ENCODE results near the gene FZD7.

The FZD7 gene

DNA sequence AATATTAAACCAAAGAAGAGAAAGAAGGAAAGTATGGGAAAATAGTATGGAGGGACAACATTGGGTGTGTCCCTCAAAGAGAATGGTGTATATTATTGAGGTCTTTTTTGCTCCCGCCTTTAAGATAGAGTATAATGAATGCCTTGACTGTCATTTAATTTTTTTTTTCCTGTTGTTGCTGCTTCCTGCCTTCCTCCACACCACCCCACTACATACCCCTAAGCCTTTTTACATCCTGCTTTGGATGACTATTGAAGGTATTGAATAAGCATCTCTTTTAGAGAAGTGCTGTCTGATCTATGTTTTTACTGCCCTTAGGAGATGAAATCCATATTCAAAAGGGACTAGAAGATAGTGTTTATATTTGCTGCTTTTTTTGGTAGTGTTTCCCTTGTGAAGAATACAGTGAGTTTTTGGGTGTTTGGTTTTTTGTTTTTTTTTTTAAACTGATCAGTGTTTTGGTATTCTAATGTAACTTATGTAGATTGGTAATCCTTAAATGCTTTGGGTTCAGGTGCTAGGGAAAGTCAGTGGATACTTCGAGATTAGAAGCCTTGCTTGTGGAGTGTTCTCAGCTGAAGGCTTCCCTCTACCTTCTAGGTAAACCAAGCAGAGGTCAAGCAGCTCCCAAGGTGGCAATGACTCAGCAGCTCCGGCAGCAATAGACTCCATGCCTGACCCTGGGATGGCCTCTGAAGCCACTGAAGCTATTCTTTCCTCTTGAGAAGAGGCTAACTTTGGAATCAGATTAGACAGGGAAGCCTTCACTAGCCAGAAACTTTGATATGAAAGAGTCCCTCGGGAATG, 5.0 kb downstream of the FZD7 start:
- DNase-seq: no peak

GRCh38 chr2:202039278-202040078, 5.8 kb downstream of the FZD7 start:
- DNase-seq: no peak

DNA sequence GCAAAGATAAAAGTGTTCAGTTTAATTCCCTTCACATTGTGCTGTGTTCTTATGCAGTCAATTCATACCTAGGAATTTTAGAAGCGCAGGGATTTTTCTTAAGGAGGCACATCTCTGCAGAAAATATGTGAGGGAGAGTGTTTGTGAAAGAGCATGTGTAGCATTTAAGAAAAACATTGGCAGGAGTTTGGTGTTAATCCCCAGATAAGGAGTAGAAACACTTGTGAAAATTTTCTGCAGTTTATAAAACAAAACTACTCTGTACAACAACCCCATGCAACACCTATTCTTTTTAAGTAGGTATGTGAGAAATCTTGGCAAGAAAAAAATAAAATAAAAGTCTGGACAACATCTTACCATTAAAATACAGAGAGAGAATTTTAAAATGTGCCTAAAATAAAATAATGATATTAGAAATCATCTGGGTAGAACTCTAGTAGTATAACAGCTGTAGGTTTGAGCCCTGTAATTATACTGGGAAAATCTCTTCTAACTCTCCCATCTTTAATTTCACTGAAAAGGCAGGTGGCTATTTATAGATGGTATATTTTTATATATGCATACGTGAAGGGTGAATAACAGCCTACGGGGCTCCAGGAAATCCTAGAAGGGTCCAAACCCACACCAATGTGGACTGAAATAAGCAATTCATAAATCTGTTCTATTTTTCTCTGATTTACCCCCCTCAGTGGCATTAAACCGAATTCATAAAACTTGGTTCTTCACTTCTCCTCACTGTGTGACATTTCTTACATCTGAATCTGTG, 6.6 kb downstream of the FZD7 start:
- no peak for DNase-seq

DNA sequence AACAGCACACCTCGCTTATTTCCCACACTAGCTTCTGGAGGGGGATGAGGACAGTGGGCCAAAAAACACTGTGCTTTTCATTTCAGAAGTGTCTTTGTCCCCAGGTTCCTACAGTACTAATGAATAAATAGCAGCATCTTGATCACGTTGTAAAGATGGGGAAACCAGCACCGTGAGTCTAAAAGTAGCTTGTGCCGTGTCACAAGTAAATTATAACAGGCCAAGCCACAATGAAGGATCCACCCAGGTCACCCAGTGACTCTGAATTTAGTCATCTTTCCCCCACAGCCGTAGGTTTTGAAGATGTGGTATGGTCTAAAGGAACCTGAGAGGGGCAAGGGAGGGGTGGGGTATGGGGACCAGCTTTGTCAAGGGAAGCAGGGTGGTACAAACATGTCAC, 8.8 kb downstream of the FZD7 start:
- DNase-seq: no peak

- no peak for DNase-seq
Observed at GRCh38 chr2:202043475-202043874, 9.8 kb downstream of the FZD7 start.

- DNase-seq: no peak
Observed at GRCh38 chr2:202044777-202045176, 11.1 kb downstream of the FZD7 start.

GRCh38 chr2:202046572-202046971, 12.9 kb downstream of the FZD7 start:
- no peak for DNase-seq

DNA sequence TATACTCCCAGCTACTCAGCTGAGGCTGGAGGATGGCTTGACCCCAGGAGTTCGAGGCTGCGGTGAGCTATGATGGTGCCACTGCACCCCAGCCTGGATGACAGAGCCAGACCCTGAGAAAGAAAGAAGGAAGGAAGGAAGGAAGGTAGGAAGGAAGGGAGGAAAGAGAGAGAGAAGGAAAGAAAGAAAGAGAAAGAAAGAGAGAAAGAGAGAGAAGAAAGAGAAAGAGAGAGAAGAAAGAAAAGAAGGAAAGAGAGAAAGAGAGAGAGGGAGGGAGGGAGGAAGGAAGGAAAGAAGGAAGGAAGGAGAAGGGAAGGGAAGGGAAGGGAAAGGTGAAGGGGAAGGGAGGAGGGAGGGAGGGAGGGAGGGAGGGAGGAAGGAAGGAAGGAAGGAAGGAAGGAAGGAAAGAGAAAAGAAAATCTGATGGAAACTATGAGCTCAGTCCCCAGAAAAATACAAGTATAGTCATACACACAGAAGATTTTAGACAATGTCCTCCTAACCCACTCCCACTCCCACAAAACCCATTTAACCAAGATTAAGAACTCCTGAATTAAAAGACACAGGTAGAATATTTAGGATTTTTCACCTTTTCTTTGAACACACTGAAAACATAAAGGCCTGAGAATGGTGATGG, 15.6 kb downstream of the FZD7 start:
- no peak for DNase-seq

- no peak for DNase-seq
Observed at GRCh38 chr2:202049840-202050239, 16.2 kb downstream of the FZD7 start.

GRCh38 chr2:202050652-202051051, 17.0 kb downstream of the FZD7 start:
- DNase-seq: no peak

DNA sequence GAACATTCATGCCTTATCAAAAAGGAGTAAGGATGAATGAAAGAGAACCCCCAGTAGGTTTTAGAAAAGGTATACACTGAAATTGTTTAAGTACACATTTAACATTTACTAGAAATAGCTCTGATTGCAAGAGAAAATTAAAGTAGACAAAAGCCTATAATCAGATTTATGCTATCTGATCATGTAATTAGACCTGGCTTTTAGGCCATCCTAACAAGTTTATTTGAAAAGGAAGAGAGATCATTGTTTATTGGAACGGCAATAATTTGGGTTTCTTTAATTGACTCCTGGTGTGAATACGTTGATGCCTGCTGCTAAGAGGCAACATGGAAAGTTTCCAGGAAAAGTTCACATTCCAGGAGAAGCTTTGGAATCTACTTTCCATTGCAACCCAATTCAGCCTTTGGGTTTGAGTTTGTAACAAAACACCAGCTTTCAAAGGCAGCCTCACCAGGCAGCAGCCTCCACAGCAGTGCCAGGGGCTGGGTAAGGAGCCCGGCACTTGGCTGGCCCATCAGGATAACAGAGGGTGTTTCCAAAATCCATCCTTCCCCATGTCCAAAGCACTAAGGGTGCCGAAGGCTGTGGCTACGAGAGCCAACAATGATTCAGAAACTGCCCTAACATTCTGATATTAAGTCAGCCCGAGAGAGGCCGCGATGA, 18.0 kb downstream of the FZD7 start:
- no peak for DNase-seq

DNA sequence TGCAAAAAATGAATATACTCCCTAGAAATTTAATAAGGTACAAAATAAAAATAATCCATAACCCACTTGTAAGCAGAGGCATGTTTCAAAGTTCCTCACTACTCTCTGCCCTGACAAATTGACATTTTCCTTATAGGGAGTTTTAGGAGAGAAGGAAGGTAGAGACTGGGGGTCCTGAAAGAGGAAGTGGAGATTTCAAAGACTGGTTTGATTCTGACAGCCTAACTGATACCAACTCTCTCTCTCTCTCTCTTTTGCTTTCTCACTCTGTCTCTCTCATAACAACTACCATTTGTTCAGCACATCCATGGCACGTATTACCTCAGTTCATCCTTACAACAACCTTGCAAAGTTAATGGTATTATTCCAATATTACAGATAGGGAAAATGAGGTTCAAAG, 18.6 kb downstream of the FZD7 start:
- DNase-seq: no peak

DNA sequence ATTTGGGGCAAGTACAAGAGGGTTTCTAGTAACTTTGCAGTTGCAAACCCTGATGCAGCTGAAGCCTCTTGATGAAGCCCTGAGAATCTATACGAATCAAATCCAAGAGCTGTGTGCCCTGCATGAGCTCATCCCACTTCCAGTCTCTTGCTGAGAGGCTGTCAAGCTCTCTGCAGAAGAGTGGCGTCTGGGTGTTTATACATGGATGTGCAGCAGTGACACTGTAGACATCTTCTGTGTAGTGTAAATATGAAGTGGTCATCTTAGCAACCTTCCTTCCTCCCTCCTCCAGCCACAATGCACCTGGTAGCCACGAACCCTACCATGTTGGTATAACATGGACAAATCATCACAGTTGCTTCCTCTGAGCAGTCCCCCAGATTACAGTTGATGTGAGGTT, 21.0 kb downstream of the FZD7 start:
- no peak for DNase-seq

DNA sequence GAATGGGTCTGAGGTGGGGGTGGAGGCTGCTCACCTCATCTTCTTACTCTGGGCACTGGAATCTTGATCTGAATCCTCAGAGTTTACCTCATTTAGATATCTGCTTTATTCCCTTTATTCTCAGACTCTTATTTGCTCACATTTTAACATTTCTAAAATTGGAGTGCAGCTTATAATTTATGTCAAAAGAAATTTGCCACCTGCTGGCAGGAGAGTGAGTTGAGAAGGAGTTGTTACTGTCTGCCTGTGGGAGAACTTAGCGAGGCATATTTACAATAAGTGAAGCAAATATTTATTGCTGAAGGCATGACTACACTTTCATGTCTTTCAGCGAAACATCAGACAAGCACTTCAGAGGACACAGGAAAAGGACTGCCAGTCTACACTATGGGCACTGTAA, 23.0 kb downstream of the FZD7 start:
- DNase-seq: no peak

DNA sequence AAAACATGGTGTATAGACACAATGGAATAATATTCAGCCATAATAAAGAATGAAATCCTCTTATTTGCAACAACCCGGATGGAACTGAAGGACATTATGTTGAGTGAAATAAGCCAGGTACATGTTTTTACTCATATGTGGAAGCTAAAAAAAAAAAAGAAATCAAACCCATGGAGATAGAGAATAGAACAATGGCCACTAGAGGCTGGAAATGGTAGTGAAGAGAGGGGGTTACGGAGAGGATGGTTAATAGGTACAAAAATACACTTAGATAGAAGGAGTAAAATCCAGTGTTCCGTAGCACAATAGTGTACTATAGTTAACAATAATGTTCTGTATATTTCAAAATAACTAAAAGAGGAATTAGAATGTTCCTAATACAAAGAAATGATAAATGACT, 26.6 kb downstream of the FZD7 start:
- no peak for DNase-seq

DNA sequence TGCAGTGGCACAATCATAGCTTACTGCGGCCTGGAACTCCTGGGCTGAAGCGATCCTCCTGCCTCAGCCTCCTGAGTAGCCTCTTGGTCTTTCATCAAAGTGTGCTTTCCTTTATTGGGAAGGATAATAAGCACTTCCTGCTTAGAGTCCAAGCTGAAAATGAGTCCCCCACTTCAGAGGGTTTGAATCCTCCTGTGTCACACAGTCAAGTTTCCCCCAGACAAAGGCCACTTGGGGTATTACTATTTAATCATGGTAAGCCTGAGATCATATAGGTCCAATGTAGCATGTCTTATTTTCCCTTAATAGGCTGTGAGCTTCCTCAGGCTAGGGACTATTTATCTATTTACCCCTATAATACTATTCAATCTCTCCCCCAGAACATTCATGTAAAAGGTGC, 28.0 kb downstream of the FZD7 start:
- DNase-seq: no peak

DNA sequence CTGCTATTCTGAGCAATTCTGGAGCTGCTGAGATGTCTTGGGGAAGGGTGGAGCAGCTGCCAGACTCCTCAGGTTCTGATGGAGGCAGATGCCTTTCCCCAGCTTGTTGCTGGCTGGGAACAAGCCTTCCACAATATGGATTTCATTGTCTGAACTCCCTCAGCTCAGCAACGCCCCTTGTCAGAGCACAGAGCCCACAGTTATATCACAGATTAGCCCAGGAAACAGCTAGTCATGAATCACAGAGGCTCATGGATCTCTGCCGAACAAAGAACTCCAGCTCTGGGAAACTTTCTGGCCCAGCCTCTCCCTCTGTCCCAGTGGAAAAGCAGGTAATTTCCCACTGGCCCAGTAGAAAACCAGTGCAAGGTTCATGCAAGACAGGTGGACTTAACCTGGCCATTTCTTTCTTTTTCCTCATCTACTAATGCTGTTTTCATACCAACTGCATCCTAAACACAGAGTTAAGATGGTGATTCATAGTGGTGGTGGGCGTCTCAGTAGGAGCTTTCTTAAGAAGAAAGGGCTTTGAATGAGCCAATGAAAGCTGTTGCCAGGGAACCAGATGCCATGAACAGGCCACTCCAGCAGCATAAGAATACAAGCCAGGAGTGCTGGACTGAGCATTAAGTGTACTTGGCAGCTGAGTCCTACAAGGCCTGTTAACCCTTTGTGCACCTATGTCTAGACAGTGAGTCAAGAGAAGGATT, 30.7 kb downstream of the FZD7 start:
- no peak for DNase-seq

GRCh38 chr2:202064881-202065230, 31.2 kb downstream of the FZD7 start:
- no peak for DNase-seq

- no peak for DNase-seq
Observed at GRCh38 chr2:202065876-202066275, 32.2 kb downstream of the FZD7 start.

DNA sequence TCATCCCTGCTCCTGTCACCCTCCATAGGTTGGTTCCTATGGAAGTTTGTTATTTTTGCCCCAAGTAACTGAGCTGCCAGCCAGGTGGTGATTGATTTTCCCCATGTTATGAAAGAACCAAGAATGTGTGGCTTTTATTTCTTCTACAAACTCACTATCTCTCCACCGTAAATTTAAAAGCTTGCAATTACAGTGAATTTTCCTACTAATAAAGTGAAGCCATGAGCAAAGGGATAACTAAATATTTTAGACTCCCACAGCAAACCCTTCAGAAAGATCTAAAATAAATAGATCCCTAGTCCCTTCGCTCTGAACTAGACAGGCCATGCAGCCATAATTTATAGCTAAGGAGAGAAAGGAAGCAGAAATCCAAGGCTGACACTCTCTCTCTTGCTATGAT, 33.2 kb downstream of the FZD7 start:
- DNase-seq: no peak

DNA sequence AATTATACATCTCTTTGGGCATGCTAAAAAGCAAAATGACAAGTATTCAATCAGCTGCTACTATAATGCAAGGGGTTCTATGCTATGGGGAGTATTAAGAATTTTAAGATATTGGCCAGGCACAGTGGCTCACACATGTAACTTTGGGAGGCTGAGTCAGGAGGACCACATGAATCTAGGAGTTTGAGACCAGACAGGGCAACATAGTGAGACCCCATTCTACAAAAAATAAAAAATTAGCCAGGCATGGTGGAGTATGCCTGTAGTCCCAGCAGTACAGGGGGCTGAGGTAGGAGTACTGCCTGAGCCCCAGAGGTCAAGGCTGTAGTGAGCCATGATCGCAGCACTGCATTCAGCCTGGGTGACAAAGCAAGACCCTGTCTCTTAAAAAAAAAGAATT, 33.9 kb downstream of the FZD7 start:
- DNase-seq: no peak
